ENCODE measurements around the gene CUTC. TPM values are rescaled to one million over a fixed set of nuclear protein-coding genes. Genes with fewer than 3 reads are reported as not detected.
A peak's percentile ranks its signal among the peaks of the same experiment; 100 is the strongest.

CUTC gene
- polyA plus RNA-seq, 3 donors, result 17.3 to 41.9 (median 35.5) TPM

DNA sequence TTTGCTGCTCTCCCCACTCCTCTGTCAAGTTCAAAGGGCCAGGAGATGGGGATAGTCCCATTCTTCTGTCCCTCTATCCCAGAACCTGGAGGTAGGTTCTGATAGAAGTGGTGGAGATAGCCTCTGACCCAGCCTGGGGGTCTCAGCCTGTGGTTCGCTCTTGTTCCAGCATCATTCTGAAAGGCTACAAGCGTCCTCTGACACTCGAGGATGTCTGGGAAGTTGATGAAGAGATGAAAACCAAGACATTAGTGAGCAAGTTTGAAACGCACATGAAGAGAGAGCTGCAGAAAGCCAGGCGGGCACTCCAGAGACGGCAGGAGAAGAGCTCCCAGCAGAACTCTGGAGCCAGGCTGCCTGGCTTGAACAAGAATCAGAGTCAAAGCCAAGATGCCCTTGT is 64.9 kb downstream of the CUTC start:
- TF ChIP-seq, protein P1, sequence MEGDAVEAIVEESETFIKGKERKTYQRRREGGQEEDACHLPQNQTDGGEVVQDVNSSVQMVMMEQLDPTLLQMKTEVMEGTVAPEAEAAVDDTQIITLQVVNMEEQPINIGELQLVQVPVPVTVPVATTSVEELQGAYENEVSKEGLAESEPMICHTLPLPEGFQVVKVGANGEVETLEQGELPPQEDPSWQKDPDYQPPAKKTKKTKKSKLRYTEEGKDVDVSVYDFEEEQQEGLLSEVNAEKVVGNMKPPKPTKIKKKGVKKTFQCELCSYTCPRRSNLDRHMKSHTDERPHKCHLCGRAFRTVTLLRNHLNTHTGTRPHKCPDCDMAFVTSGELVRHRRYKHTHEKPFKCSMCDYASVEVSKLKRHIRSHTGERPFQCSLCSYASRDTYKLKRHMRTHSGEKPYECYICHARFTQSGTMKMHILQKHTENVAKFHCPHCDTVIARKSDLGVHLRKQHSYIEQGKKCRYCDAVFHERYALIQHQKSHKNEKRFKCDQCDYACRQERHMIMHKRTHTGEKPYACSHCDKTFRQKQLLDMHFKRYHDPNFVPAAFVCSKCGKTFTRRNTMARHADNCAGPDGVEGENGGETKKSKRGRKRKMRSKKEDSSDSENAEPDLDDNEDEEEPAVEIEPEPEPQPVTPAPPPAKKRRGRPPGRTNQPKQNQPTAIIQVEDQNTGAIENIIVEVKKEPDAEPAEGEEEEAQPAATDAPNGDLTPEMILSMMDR (IDR thresholded peaks at IDR 0.05), result no peak
- Mint-ChIP-seq H3K27ac (no peak overlapping the region), H3K4me3 (no peak overlapping the region), H3K4me1 (peaks cover 3% of the 10 kb centered on the region), H3K36me3 (no peaks in the 10 kb centered on the region), H3K9me3 (no peaks in the 10 kb centered on the region), H3K27me3 (ENCODE audit: low read depth in 3 of 3) (peaks cover 1 to 2% (median 2%) of the 10 kb centered on the region in 3 donors)
- Histone ChIP-seq H3K79me2 (ENCODE audit: insufficient read depth, low read length) (no peaks in the 10 kb centered on the region), H3K27ac (ENCODE audit: low read depth in 1 of 2, low read length in 2 of 2) (no peak overlapping the region), H3K4me1 (ENCODE audit: control insufficient read depth in 1 of 2, insufficient read depth in 2 of 2, low read length in 2 of 2) (peaks cover 0 to 5% of the 10 kb centered on the region in 2 donors), H3K9me3 (replicated peaks in 1 of 2; ENCODE audit: control insufficient read depth in 1 of 2, insufficient read depth in 1 of 2, low read length in 2 of 2) (no peaks in the 10 kb centered on the region), H3K4me2 (replicated peaks; ENCODE audit: extremely low read depth, low read length, poor library complexity, severe bottlenecking) (no peak overlapping the region), H3K36me3 (replicated peaks in 1 of 2; ENCODE audit: control insufficient read depth in 1 of 2, insufficient read depth in 2 of 2, low read length in 2 of 2) (no peaks in the 10 kb centered on the region), H3K4me3 (replicated peaks in 1 of 3; ENCODE audit: low read depth in 2 of 3, low read length in 3 of 3) (no peak overlapping the region), H2AFZ (ENCODE audit: insufficient read depth, low read depth, low read length, poor library complexity, severe bottlenecking) (no peak overlapping the region), H4K20me1 (ENCODE audit: insufficient read depth, low read length) (no peaks in the 10 kb centered on the region), H3K9ac (ENCODE audit: insufficient read depth, low read length, poor library complexity, severe bottlenecking) (no peak overlapping the region), H3K27me3 (ENCODE audit: control insufficient read depth in 2 of 2, insufficient read depth in 2 of 2, low read length in 2 of 2) (no peaks in the 10 kb centered on the region)
- DNase-seq, result no peak
- intact Hi-C loops (cut with micrococcal nuclease), result no loop called here
- WGBS (ENCODE audit: insufficient coverage), result 100% methylated on average over 6 of the region's 6 CpGs

DNA sequence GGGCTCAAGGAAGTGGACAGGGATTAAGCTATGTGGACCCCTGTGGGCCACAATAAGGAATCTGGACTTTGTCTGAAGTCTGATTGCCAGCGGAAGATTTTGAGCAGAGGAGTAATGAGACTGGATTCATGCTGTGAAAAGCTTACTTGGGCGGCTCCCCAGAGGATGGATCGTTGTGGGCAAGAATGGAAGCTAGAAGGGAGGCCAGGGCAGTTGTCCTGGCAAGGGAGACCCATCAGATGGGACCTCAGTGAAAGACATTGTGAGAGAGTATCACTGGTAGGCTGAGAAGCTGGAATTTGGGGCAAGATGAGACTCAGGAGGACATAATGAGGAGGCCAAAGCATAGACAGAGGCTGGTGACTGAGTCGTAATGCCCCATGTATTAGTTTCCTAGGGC is 66.0 kb downstream of the CUTC start:
- peaks cover 1 to 2% (median 2%) of the 10 kb centered on the region in 3 donors for H3K27me3 Mint-ChIP-seq (ENCODE audit: low read depth in 3 of 3)
- intact Hi-C loops (cut with micrococcal nuclease), result no loop called here
- no peak overlapping the region for H3K4me3 Mint-ChIP-seq
- 92% methylated on average over 4 of the region's 4 CpGs for WGBS (ENCODE audit: insufficient coverage)
- H3K79me2 ChIP-seq (ENCODE audit: insufficient read depth, low read length), result no peaks in the 10 kb centered on the region
- H3K27ac ChIP-seq (ENCODE audit: low read depth in 1 of 2, low read length in 2 of 2), result no peak overlapping the region
- TF ChIP-seq, protein P1 (IDR thresholded peaks at IDR 0.05), result no peak
- no peaks in the 10 kb centered on the region for H3K27me3 ChIP-seq (ENCODE audit: control insufficient read depth in 2 of 2, insufficient read depth in 2 of 2, low read length in 2 of 2)
- H2AFZ ChIP-seq (ENCODE audit: insufficient read depth, low read depth, low read length, poor library complexity, severe bottlenecking), result no peak overlapping the region
- no peaks in the 10 kb centered on the region for H3K9me3 ChIP-seq (replicated peaks in 1 of 2; ENCODE audit: control insufficient read depth in 1 of 2, insufficient read depth in 1 of 2, low read length in 2 of 2)
- H3K4me2 ChIP-seq (replicated peaks; ENCODE audit: extremely low read depth, low read length, poor library complexity, severe bottlenecking), result no peak overlapping the region
- no peaks in the 10 kb centered on the region for H4K20me1 ChIP-seq (ENCODE audit: insufficient read depth, low read length)
- no peaks in the 10 kb centered on the region for H3K36me3 ChIP-seq (replicated peaks in 1 of 2; ENCODE audit: control insufficient read depth in 1 of 2, insufficient read depth in 2 of 2, low read length in 2 of 2)
- H3K36me3 Mint-ChIP-seq, result no peaks in the 10 kb centered on the region
- H3K27ac Mint-ChIP-seq, result peak overlapping the region in 2 of 7 donors; percentile 0 to 5
- peaks cover 3% of the 10 kb centered on the region for H3K4me1 Mint-ChIP-seq
- no peak overlapping the region for H3K9ac ChIP-seq (ENCODE audit: insufficient read depth, low read length, poor library complexity, severe bottlenecking)
- no peak for DNase-seq
- H3K4me3 ChIP-seq (replicated peaks in 1 of 3; ENCODE audit: low read depth in 2 of 3, low read length in 3 of 3), result no peak overlapping the region
- H3K4me1 ChIP-seq (ENCODE audit: control insufficient read depth in 1 of 2, insufficient read depth in 2 of 2, low read length in 2 of 2), result peaks cover 0 to 5% of the 10 kb centered on the region in 2 donors
- peaks cover 0 to 2% (median 0%) of the 10 kb centered on the region in 7 donors for H3K9me3 Mint-ChIP-seq
